Body of pancreas (tissue), 4 donors: Measurements from ENCODE around the gene HEPACAM2.

Experiments
- CTCF ChIP-seq, 7 experiments: fragments of 450-650 bp in 4 of 7; fragments of 200-600 bp in 3 of 7; sonication (generic) in 3 of 7; IDR thresholded peaks; one replicate each; pipeline ENCODE4 v1.5.1; 2016 to 2019; ENCODE audit warnings: antibody characterized with exemption in 7 of 7
- POLR2A ChIP-seq, 3 donors: fragments of 450-650 bp; IDR thresholded peaks; one replicate each; pipeline ENCODE4 v1.6.1; 2016; ENCODE audit warnings: antibody characterized with exemption in 3 of 3, mild to moderate bottlenecking in 2 of 3

- TF ChIP-seq POLR2A (IDR thresholded peaks at IDR 0.05) (no peak), CTCF (IDR thresholded peaks at IDR 0.05) (no peak)
Observed at GRCh38 chr7:93171606-93172226, 54.6 kb downstream of the HEPACAM2 start.
